Duodenal mucosa (tissue), 2 donors: ENCODE data around the gene STK10.

ENCODE experiments used
- H3K27ac ChIP-seq: one replicate; pipeline ENCODE4 v1.7.0; 2013; ENCODE audit warnings: low read depth, low read length
- H3K27me3 ChIP-seq, 2 donors: one replicate each; pipeline ENCODE4 v1.7.0; 2013; ENCODE audit warnings: low read length in 2 of 2, control low read depth in 1 of 2; ENCODE audit not compliant: insufficient read depth in 2 of 2, control insufficient read depth in 1 of 2
- H3K36me3 ChIP-seq, 2 donors: one replicate each; pipeline ENCODE4 v1.7.0; 2013; ENCODE audit warnings: low read length in 2 of 2, control low read depth in 1 of 2; ENCODE audit not compliant: insufficient read depth in 2 of 2, control insufficient read depth in 1 of 2
- H3K4me1 ChIP-seq, 2 donors: one replicate each; pipeline ENCODE4 v1.7.0; 2013; ENCODE audit warnings: low read length in 2 of 2, control low read depth in 1 of 2; ENCODE audit not compliant: insufficient read depth in 2 of 2, control insufficient read depth in 1 of 2
- H3K4me3 ChIP-seq, 2 donors: one replicate each; pipeline ENCODE4 v1.7.0; 2013; ENCODE audit warnings: low read length in 2 of 2, low read depth in 1 of 2
- H3K9ac ChIP-seq, 2 donors: one replicate each; pipeline ENCODE4 v1.7.0; 2013; ENCODE audit warnings: low read length in 2 of 2, low read depth in 1 of 2
- H3K9me3 ChIP-seq, 2 donors: one replicate each; pipeline ENCODE4 v1.7.0; 2013; ENCODE audit warnings: low read length in 2 of 2, control low read depth in 1 of 2; ENCODE audit not compliant: control insufficient read depth in 1 of 2

STK10 gene

GRCh38 chr5:171997011-171997410, 191.0 kb downstream of the STK10 start:
- H3K9me3 ChIP-seq: no peaks in the 10 kb centered on the region
- peaks cover 29 to 34% of the 10 kb centered on the region in 2 donors for H3K4me1 ChIP-seq
- no peaks in the 10 kb centered on the region for H3K27me3 ChIP-seq
- no peak overlapping the region for H3K4me3 ChIP-seq
- no peak overlapping the region for H3K27ac ChIP-seq
- H3K9ac ChIP-seq: no peak overlapping the region
- no peaks in the 10 kb centered on the region for H3K36me3 ChIP-seq

- Histone ChIP-seq H3K4me3 (no peak overlapping the region), H3K27me3 (no peaks in the 10 kb centered on the region), H3K4me1 (peaks cover 19 to 31% of the 10 kb centered on the region in 2 donors), H3K36me3 (no peaks in the 10 kb centered on the region), H3K27ac (no peak overlapping the region), H3K9ac (no peak overlapping the region), H3K9me3 (no peaks in the 10 kb centered on the region)
These were observed 195.2 kb downstream of the STK10 start for GRCh38 chr5:171992813-171993212.

- no peaks in the 10 kb centered on the region for H3K36me3 ChIP-seq
- H3K27ac ChIP-seq: no peak overlapping the region
- H3K27me3 ChIP-seq: no peaks in the 10 kb centered on the region
- no peak overlapping the region for H3K4me3 ChIP-seq
- H3K4me1 ChIP-seq: peaks cover 17 to 28% of the 10 kb centered on the region in 2 donors
- H3K9me3 ChIP-seq: no peaks in the 10 kb centered on the region
- H3K9ac ChIP-seq: no peak overlapping the region
These were observed 195.7 kb downstream of the STK10 start for GRCh38 chr5:171992305-171992704.
